ENCODE measurements around the gene LIPT2. TPM values are rescaled to one million over a fixed set of nuclear protein-coding genes. Genes with fewer than 3 reads are reported as not detected.

LIPT2 gene
- total and polyA plus RNA-seq, 10 of the 15 experiments (the other 5 are each of a cell fraction or from before 2014, with no cell fraction given) = 0.69 to 7.5 (median 3.8) TPM

DNA sequence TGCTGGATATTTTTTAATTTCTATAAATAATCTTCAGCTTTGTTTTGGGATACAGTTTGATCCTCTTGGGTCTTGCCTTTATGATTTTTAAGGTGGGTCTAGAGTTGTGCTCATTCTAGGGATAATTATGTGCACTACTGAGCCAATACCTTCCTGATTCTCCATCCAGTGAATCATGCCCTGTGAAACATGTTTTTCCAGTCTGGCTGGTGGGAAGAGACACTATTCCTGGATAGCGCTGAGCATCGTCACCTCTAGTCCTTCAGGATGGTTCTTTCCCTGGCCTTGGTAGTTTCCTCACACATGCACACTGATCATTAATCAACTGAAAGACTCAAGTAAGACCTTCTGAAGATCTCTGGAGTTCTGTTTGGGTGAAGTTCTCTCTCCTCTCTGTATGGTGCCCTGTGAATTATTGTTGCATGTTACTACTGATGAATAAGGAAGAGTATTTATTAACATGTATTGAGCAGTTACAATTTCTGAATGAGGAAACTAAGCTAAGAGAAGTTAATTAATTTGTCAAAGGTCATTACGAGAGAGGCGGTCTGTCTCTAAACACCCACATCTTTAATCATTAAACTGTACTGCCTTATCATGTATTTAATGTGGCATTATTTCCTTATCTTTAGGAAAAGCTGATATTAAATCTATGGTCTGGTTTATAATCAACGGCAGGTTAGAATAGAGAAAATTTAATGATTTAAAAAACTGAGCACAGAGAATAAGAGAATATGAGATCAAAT lies 39.1 kb upstream of the LIPT2 start (continued):
- no peak for TF ChIP-seq E2F8 (IDR thresholded peaks at IDR 0.05; ENCODE audit: low read depth, partially characterized antibody)
- TF ChIP-seq EED (IDR thresholded peaks at IDR 0.05; ENCODE audit: low read depth) = no peak
- TF ChIP-seq RFX5 (IDR thresholded peaks at IDR 0.05; ENCODE audit: low read depth, low read length) = no peak

DNA sequence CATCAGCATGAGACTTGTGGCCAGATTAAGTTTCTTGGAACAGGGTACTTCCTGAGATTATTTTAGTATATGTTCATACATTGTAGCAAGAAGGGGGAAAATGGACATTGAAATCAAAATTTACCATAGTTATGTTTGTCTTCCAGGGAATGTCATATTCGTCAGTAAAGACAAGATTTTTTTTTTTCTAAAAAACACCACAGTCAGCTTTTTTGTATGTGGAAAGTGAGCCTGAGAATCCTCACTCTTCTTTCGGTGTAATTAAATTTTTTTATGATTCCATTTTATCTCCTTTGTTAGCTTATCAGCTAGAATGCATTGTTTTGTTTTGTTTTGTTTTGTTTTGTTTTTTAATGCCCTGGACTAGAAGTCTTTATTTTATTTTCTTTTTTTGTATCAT lies 31.5 kb upstream of the LIPT2 start:
- H3K27ac ChIP-seq (ENCODE audit: control insufficient read depth, insufficient read depth) = no peak overlapping the region
- in situ Hi-C loops (cut with MboI) = no loop called here
- peaks cover 0 to 2% of the 10 kb centered on the region in 2 experiments; a peak in 1 of 4 replicates for H3K27me3 ChIP-seq (replicated peaks in 1 of 2; ENCODE audit: control insufficient read depth in 2 of 2, insufficient read depth in 2 of 2, low read length in 1 of 2)
- no peaks in the 10 kb centered on the region for H3K9me3 ChIP-seq (replicated peaks; ENCODE audit: control insufficient read depth, insufficient read depth, low read length)
- no peak overlapping the region for H3K4me2 ChIP-seq (ENCODE audit: control insufficient read depth, insufficient read depth)
- ChIA-PET CTCF (no interaction called here), POLR2A (no interaction called here), RAD21 (ENCODE audit: unreplicated experiment) (no interaction called here), SMC1A (ENCODE audit: uncharacterized antibody, unreplicated experiment) (interaction anchor here (1.6 kb wide), 1 partner anchor 11 kb away, joined by 5 read pairs; no protein-coding TSS in a partner anchor)
- DNase-seq (ENCODE audit: low read depth, low spot score) (no peak), ATAC-seq (no peak), FAIRE-seq (no peak)
- no peaks in the 10 kb centered on the region for H3K79me2 ChIP-seq (ENCODE audit: control insufficient read depth, insufficient read depth, low read length)
- H2AFZ ChIP-seq (ENCODE audit: control insufficient read depth, low read depth, low read length) = no peak overlapping the region
- no peaks in the 10 kb centered on the region for H4K20me1 ChIP-seq (ENCODE audit: control insufficient read depth, insufficient read depth)
- no peak overlapping the region for H3K9ac ChIP-seq (ENCODE audit: control insufficient read depth, insufficient read depth, low read length)
- no peaks in the 10 kb centered on the region for H3K36me3 ChIP-seq (ENCODE audit: control insufficient read depth in 2 of 2, insufficient read depth in 2 of 2, low read length in 1 of 2)
- BruUV-seq (replicated peaks) = no TSS peak
- H3K4me1 ChIP-seq (ENCODE audit: control insufficient read depth, insufficient read depth, low read length) = no peaks in the 10 kb centered on the region
- no peak overlapping the region for H3K4me3 ChIP-seq
- WGBS (ENCODE audit: insufficient coverage, insufficient replicate concordance, low lambda C conversion rate, missing lambda C conversion rate) = 56% methylated on average over 2 of the region's 2 CpGs
- intact Hi-C loops (cut with micrococcal nuclease; ENCODE audit: unreplicated experiment) = no loop called here
- TF ChIP-seq CBX5 (IDR thresholded peaks at IDR 0.05; ENCODE audit: low read depth) = no peak
- no peak for TF ChIP-seq RB1 (IDR thresholded peaks at IDR 0.05; ENCODE audit: borderline replicate concordance)
- no peak for TF ChIP-seq BRCA1 (IDR thresholded peaks at IDR 0.05; ENCODE audit: low read depth, low read length)
- TF ChIP-seq EZH2 (IDR thresholded peaks at IDR 0.05; ENCODE audit: borderline replicate concordance, control insufficient read depth, low read depth, low read length) = no peak
- TF ChIP-seq SMAD5 (IDR thresholded peaks at IDR 0.05; ENCODE audit: low read depth) = no peak
- TF ChIP-seq TCF7 (IDR thresholded peaks at IDR 0.05; ENCODE audit: borderline replicate concordance) = no peak
- no peak for TF ChIP-seq CTCF (IDR thresholded peaks at IDR 0.05 in 2 of 3, conservative IDR thresholded peaks at IDR 0.05 in 1 of 3; ENCODE audit: control insufficient read depth in 2 of 3, extremely low read depth in 1 of 3, insufficient read depth in 1 of 3, low read depth in 3 of 3, low read length in 3 of 3)
- no peak for TF ChIP-seq EGR1 (IDR thresholded peaks at IDR 0.05; ENCODE audit: borderline replicate concordance in 1 of 2, low read depth in 2 of 2, low read length in 2 of 2)
- TF ChIP-seq RFX5 (IDR thresholded peaks at IDR 0.05; ENCODE audit: low read depth, low read length) = no peak
- TF ChIP-seq BCLAF1 (IDR thresholded peaks at IDR 0.05) = no peak
- no peak for TF ChIP-seq KLF5 (IDR thresholded peaks at IDR 0.05; ENCODE audit: partially characterized antibody)

Measured in GM12878 (cell line).